Measurements from ENCODE around the gene UNKL.

Gene UNKL

DNA sequence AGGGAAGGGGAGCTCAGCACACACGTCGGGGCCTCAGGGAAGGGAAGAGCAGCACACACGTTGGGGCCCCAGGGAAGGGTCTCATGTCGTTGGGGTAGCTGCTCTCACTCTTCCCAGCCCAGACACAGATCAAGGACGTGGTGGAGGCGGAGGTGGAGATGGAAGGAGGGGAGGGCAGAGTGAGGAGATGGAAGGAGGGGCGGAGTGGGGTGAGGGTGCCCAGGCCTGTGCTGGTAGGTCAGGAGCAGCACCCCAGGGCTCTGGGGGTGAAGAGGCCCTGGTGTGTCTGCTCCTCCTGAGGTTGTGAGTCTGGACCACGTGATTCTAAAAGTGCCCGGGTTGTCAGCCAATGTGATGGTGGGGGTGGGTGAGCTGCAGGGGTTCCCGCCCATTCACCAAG lies 45.5 kb upstream of the UNKL start:
- Histone ChIP-seq H3K36me3 (ENCODE audit: insufficient read depth, low read length) (peaks cover 18% of the 10 kb centered on the region), H3K4me2 (ENCODE audit: low read length) (no peak overlapping the region), H3K27me3 (ENCODE audit: insufficient read depth, low read length) (no peaks in the 10 kb centered on the region), H2AFZ (ENCODE audit: low read length) (no peak overlapping the region), H4K20me1 (ENCODE audit: insufficient read depth, low read length) (no peaks in the 10 kb centered on the region), H3K79me2 (ENCODE audit: insufficient read depth, low read length) (no peaks in the 10 kb centered on the region), H3K4me3 (ENCODE audit: low read depth, low read length, poor library complexity, severe bottlenecking) (no peak overlapping the region), H3F3A (ENCODE audit: insufficient read depth, low read length) (no peaks in the 10 kb centered on the region), H3K9me2 (ENCODE audit: low read depth, low read length) (no peaks in the 10 kb centered on the region), H3K9me3 (ENCODE audit: low read length) (no peaks in the 10 kb centered on the region), H3K27ac (ENCODE audit: low read depth, low read length, poor library complexity, severe bottlenecking) (no peak overlapping the region), H3K9ac (ENCODE audit: low read length) (no peak overlapping the region), H3K4me1 (ENCODE audit: insufficient read depth, low read length, severe bottlenecking) (no peaks in the 10 kb centered on the region)
- no peak for TF ChIP-seq EZH2 (IDR thresholded peaks at IDR 0.05; ENCODE audit: borderline replicate concordance, low read length)
- TF ChIP-seq, protein P1, sequence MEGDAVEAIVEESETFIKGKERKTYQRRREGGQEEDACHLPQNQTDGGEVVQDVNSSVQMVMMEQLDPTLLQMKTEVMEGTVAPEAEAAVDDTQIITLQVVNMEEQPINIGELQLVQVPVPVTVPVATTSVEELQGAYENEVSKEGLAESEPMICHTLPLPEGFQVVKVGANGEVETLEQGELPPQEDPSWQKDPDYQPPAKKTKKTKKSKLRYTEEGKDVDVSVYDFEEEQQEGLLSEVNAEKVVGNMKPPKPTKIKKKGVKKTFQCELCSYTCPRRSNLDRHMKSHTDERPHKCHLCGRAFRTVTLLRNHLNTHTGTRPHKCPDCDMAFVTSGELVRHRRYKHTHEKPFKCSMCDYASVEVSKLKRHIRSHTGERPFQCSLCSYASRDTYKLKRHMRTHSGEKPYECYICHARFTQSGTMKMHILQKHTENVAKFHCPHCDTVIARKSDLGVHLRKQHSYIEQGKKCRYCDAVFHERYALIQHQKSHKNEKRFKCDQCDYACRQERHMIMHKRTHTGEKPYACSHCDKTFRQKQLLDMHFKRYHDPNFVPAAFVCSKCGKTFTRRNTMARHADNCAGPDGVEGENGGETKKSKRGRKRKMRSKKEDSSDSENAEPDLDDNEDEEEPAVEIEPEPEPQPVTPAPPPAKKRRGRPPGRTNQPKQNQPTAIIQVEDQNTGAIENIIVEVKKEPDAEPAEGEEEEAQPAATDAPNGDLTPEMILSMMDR (IDR thresholded peaks at IDR 0.05; ENCODE audit: low read length) = no peak

- Histone ChIP-seq H4K20me1 (ENCODE audit: insufficient read depth, low read length) (no peaks in the 10 kb centered on the region), H3K4me3 (ENCODE audit: low read depth, low read length, poor library complexity, severe bottlenecking) (no peak overlapping the region), H3F3A (ENCODE audit: insufficient read depth, low read length) (no peaks in the 10 kb centered on the region), H3K9me3 (ENCODE audit: low read length) (no peaks in the 10 kb centered on the region), H3K36me3 (ENCODE audit: insufficient read depth, low read length) (peaks cover 23% of the 10 kb centered on the region), H3K9me2 (ENCODE audit: low read depth, low read length) (no peaks in the 10 kb centered on the region), H3K4me2 (ENCODE audit: low read length) (no peak overlapping the region), H3K27me3 (ENCODE audit: insufficient read depth, low read length) (no peaks in the 10 kb centered on the region), H3K79me2 (ENCODE audit: insufficient read depth, low read length) (no peaks in the 10 kb centered on the region), H3K4me1 (ENCODE audit: insufficient read depth, low read length, severe bottlenecking) (no peaks in the 10 kb centered on the region), H3K9ac (ENCODE audit: low read length) (no peak overlapping the region), H2AFZ (ENCODE audit: low read length) (no peak overlapping the region), H3K27ac (ENCODE audit: low read depth, low read length, poor library complexity, severe bottlenecking) (no peak overlapping the region)
- TF ChIP-seq, protein P1 (IDR thresholded peaks at IDR 0.05; ENCODE audit: low read length) = no peak
- no peak for TF ChIP-seq EZH2 (IDR thresholded peaks at IDR 0.05; ENCODE audit: borderline replicate concordance, low read length)
Measured at GRCh38 chr16:1458977-1459341, 44.5 kb upstream of the UNKL start.

DNA sequence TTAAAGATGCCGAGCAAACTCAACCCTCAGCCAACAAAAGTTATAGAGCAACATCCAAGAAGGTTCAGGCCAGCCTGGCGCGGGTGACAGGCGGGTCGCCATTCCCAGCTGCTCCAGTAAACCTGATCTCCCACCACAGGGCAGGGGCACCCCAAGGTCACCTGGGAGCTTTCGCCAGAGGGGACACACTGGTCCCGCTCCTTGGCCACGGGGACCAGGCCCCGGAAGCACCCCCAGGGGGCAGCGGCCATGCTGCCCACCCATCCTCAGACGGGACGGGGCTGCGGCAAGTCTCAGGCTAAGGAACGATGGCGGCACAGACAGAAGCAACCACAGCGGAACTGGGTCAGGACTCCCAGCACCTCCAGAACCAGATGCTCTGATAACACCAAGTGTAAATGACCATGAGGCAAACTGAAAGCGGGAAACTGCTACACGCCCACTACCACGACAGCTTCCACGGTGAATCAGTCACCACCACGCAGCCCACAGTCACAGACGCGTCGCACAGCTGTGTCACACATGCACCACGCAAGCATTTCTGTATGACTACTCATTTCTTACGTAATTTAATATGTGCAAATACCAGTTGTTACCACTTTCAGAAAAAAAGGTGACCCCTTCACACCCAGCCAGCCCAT lies 44.0 kb upstream of the UNKL start:
- Histone ChIP-seq H3F3A (ENCODE audit: insufficient read depth, low read length) (no peaks in the 10 kb centered on the region), H3K27ac (ENCODE audit: low read depth, low read length, poor library complexity, severe bottlenecking) (no peak overlapping the region), H3K4me1 (ENCODE audit: insufficient read depth, low read length, severe bottlenecking) (no peaks in the 10 kb centered on the region), H3K4me2 (ENCODE audit: low read length) (no peak overlapping the region), H2AFZ (ENCODE audit: low read length) (no peak overlapping the region), H3K79me2 (ENCODE audit: insufficient read depth, low read length) (no peaks in the 10 kb centered on the region), H3K36me3 (ENCODE audit: insufficient read depth, low read length) (peaks cover 28% of the 10 kb centered on the region), H3K9ac (ENCODE audit: low read length) (no peak overlapping the region), H3K27me3 (ENCODE audit: insufficient read depth, low read length) (no peaks in the 10 kb centered on the region), H4K20me1 (ENCODE audit: insufficient read depth, low read length) (no peaks in the 10 kb centered on the region), H3K9me2 (ENCODE audit: low read depth, low read length) (no peaks in the 10 kb centered on the region), H3K4me3 (ENCODE audit: low read depth, low read length, poor library complexity, severe bottlenecking) (no peak overlapping the region), H3K9me3 (ENCODE audit: low read length) (no peaks in the 10 kb centered on the region)
- TF ChIP-seq, protein P1 (IDR thresholded peaks at IDR 0.05; ENCODE audit: low read length) = no peak

All from OCI-LY1 (cell line).